NK-92 (cell line): ENCODE data around the gene PDGFC.
"Not testable (repeated sequence)": the region's sequence is repeated elsewhere in the genome, so short reads cannot be mapped to it uniquely, and the experiment has no call there.

Experiments used
- DNase-seq: peaks from one replicate; lab custom pipeline; 2025; ENCODE audit not compliant: unreplicated experiment; lab: John Stamatoyannopoulos, UW

PDGFC gene

GRCh38 chr4:156909010-156909409 is 62.6 kb downstream of the PDGFC start:
- DNase-seq, result no peak

- no peak for DNase-seq
Measured at GRCh38 chr4:156906325-156906724, 65.3 kb downstream of the PDGFC start.

- no peak for DNase-seq
Measured at GRCh38 chr4:156901871-156902270, 69.7 kb downstream of the PDGFC start.

GRCh38 chr4:156898373-156899117 is 73.1 kb downstream of the PDGFC start:
- DNase-seq, result no peak

GRCh38 chr4:156896527-156896926 is 75.1 kb downstream of the PDGFC start:
- no peak for DNase-seq

GRCh38 chr4:156894234-156894633 is 77.4 kb downstream of the PDGFC start:
- DNase-seq, result no peak

GRCh38 chr4:156892805-156893204 is 78.8 kb downstream of the PDGFC start:
- DNase-seq, result no peak

- DNase-seq, result no peak
Measured at GRCh38 chr4:156889616-156890594, 81.7 kb downstream of the PDGFC start.

GRCh38 chr4:156888762-156889161 is 82.8 kb downstream of the PDGFC start:
- DNase-seq, result no peak

GRCh38 chr4:156886481-156886880 is 85.1 kb downstream of the PDGFC start:
- DNase-seq, result no peak

- no peak for DNase-seq
Measured at GRCh38 chr4:156885374-156885773, 86.2 kb downstream of the PDGFC start.

- DNase-seq, result no peak
Measured at GRCh38 chr4:156884183-156884582, 87.4 kb downstream of the PDGFC start.

GRCh38 chr4:156875704-156876103 is 95.9 kb downstream of the PDGFC start:
- no peak for DNase-seq

- no peak for DNase-seq
Measured at GRCh38 chr4:156875055-156875454, 96.5 kb downstream of the PDGFC start.

- DNase-seq, result no peak
Measured at GRCh38 chr4:156873799-156874198, 97.8 kb downstream of the PDGFC start.

- no peak for DNase-seq
Measured at GRCh38 chr4:156870861-156871260, 100.7 kb downstream of the PDGFC start.

GRCh38 chr4:156870131-156870530 is 101.5 kb downstream of the PDGFC start:
- no peak for DNase-seq

GRCh38 chr4:156866088-156866487 is 105.5 kb downstream of the PDGFC start:
- DNase-seq, result not testable (repeated sequence)

GRCh38 chr4:156865451-156865850 is 106.1 kb downstream of the PDGFC start:
- DNase-seq, result no peak

- DNase-seq, result no peak
Measured at GRCh38 chr4:156858071-156858470, 113.5 kb downstream of the PDGFC start.

- no peak for DNase-seq
Measured at GRCh38 chr4:156838761-156839160, 132.8 kb downstream of the PDGFC start.
